GM19099 (cell line): ENCODE data around the gene PADI4.

ENCODE experiments used
- POLR2A ChIP-seq: IDR thresholded peaks from 3 replicates; pipeline ENCODE4 v1.6.1; 2011; ENCODE audit warnings: low read depth; ENCODE audit not compliant: insufficient read length; ENCODE audit errors: extremely low read depth

Gene PADI4

GRCh38 chr1:17296086-17296485 is 11.9 kb upstream of the PADI4 start:
- TF ChIP-seq POLR2A = no peak

GRCh38 chr1:17297991-17298390 is 10.0 kb upstream of the PADI4 start:
- no peak for TF ChIP-seq POLR2A

GRCh38 chr1:17301767-17302166 is 6.2 kb upstream of the PADI4 start:
- TF ChIP-seq POLR2A = no peak

GRCh38 chr1:17304151-17304825 is 3.7 kb upstream of the PADI4 start:
- TF ChIP-seq POLR2A = no peak

- TF ChIP-seq POLR2A = no peak
Measured at GRCh38 chr1:17304826-17305175, 3.2 kb upstream of the PADI4 start.

GRCh38 chr1:17305576-17306095 is 2.4 kb upstream of the PADI4 start:
- no peak for TF ChIP-seq POLR2A

GRCh38 chr1:17306407-17306806 is 1.6 kb upstream of the PADI4 start:
- TF ChIP-seq POLR2A = no peak

- TF ChIP-seq POLR2A = no peak
Measured at GRCh38 chr1:17306921-17307320, 1.1 kb upstream of the PADI4 start.

GRCh38 chr1:17307329-17307728 is 668 bp upstream of the PADI4 start:
- TF ChIP-seq POLR2A = no peak

- TF ChIP-seq POLR2A = no peak
Measured at GRCh38 chr1:17308593-17308992, 596 bp downstream of the PADI4 start.

GRCh38 chr1:17309426-17310067 is 1.6 kb downstream of the PADI4 start:
- no peak for TF ChIP-seq POLR2A

- TF ChIP-seq POLR2A = no peak
Measured at GRCh38 chr1:17310068-17310640, 2.2 kb downstream of the PADI4 start.

GRCh38 chr1:17313530-17314309 is 5.7 kb downstream of the PADI4 start:
- no peak for TF ChIP-seq POLR2A

- no peak for TF ChIP-seq POLR2A
Measured at GRCh38 chr1:17314491-17314971, 6.5 kb downstream of the PADI4 start.

- TF ChIP-seq POLR2A = no peak
Measured at GRCh38 chr1:17315542-17316130, 7.6 kb downstream of the PADI4 start.
